OCI-LY1 (cell line): ENCODE measurements around the gene FBXL14.

Source experiments
- H2AFZ ChIP-seq: fragments of 200-600 bp; sonication (generic), shearing (Covaris generic); 2 replicates; pipeline ENCODE4 v1.6.0; 2014; ENCODE audit warnings: antibody characterized with exemption, mild to moderate bottlenecking, low read length
- H3F3A ChIP-seq: fragments of 200-600 bp; sonication (generic), shearing (Covaris generic); 2 replicates; pipeline ENCODE4 v1.6.0; 2014; ENCODE audit warnings: mild to moderate bottlenecking, antibody characterized with exemption, low read length, moderate library complexity; ENCODE audit not compliant: insufficient read depth
- H3K27ac ChIP-seq: fragments of 200-600 bp; sonication (generic); 2 replicates; pipeline ENCODE4 v1.5.1; 2014; ENCODE audit warnings: low read length, mixed run types, mild to moderate bottlenecking, low read depth; ENCODE audit not compliant: poor library complexity, severe bottlenecking
- H3K27me3 ChIP-seq: fragments of 200-600 bp; sonication (generic); 2 replicates; pipeline ENCODE4 v1.6.0; 2014; ENCODE audit warnings: antibody characterized with exemption, mild to moderate bottlenecking, low read length, moderate library complexity; ENCODE audit not compliant: insufficient read depth
- H3K36me3 ChIP-seq: fragments of 200-600 bp; sonication (generic); 2 replicates; pipeline ENCODE4 v1.6.1; 2014; ENCODE audit warnings: mild to moderate bottlenecking, antibody characterized with exemption, low read length, moderate library complexity, mixed read lengths; ENCODE audit not compliant: insufficient read depth
- H3K4me1 ChIP-seq: fragments of 200-600 bp; sonication (generic); 2 replicates; pipeline ENCODE4 v1.5.1; 2014; ENCODE audit warnings: mild to moderate bottlenecking, low read length, moderate library complexity; ENCODE audit not compliant: insufficient read depth, severe bottlenecking
- H3K4me2 ChIP-seq: fragments of 200-600 bp; sonication (generic), shearing (Covaris generic); 2 replicates; pipeline ENCODE4 v1.6.1; 2014; ENCODE audit warnings: low read length
- H3K4me3 ChIP-seq: fragments of 200-600 bp; sonication (generic); 2 replicates; pipeline ENCODE4 v1.5.1; 2014; ENCODE audit warnings: low read length, low read depth, mild to moderate bottlenecking, mixed read lengths; ENCODE audit not compliant: poor library complexity, severe bottlenecking
- H3K79me2 ChIP-seq: fragments of 200-600 bp; shearing (Covaris generic); 2 replicates; pipeline ENCODE4 v1.6.1; 2016; ENCODE audit warnings: mixed run types, low read length, mixed read lengths; ENCODE audit not compliant: insufficient read depth
- H3K9ac ChIP-seq: fragments of 200-600 bp; sonication (generic), shearing (Covaris generic); 2 replicates; pipeline ENCODE4 v1.6.1; 2014; ENCODE audit warnings: mild to moderate bottlenecking, low read length, mixed read lengths
- H3K9me2 ChIP-seq: fragments of 200-600 bp; sonication (generic), shearing (Covaris generic); 2 replicates; pipeline ENCODE4 v1.6.1; 2014; ENCODE audit warnings: low read depth, mild to moderate bottlenecking, low read length, mixed read lengths
- H3K9me3 ChIP-seq: fragments of 200-600 bp; shearing (Covaris generic); 2 replicates; pipeline ENCODE4 v1.6.1; 2014; ENCODE audit warnings: low read length, mixed read lengths
- H4K20me1 ChIP-seq: fragments of 200-600 bp; sonication (generic), shearing (Covaris generic); 2 replicates; pipeline ENCODE4 v1.6.0; 2016; ENCODE audit warnings: mild to moderate bottlenecking, low read length; ENCODE audit not compliant: insufficient read depth
- EZH2 ChIP-seq: fragments of 200-600 bp; sonication (generic), shearing (Covaris generic); IDR thresholded peaks from 2 replicates; pipeline ENCODE4 v1.8.0; 2017; ENCODE audit warnings: borderline replicate concordance, mixed run types, mild to moderate bottlenecking, antibody characterized with exemption, low read length, moderate library complexity, mixed read lengths
- TF ChIP-seq, protein P1 (sequence below): fragments of 200-600 bp; sonication (generic), shearing (Covaris generic); IDR thresholded peaks from 2 replicates; pipeline ENCODE4 v1.5.1; 2017; ENCODE audit warnings: mild to moderate bottlenecking, antibody characterized with exemption, low read length, moderate library complexity, mixed read lengths

Gene FBXL14

GRCh38 chr12:1580526-1580925 is 13.9 kb downstream of the FBXL14 start:
- Histone ChIP-seq H4K20me1 (no peaks in the 10 kb centered on the region), H3K4me3 (no peak overlapping the region), H3F3A (no peaks in the 10 kb centered on the region), H3K27me3 (no peaks in the 10 kb centered on the region), H3K4me1 (peaks cover 31% of the 10 kb centered on the region), H3K9me3 (no peaks in the 10 kb centered on the region), H2AFZ (no peak overlapping the region), H3K9ac (no peak overlapping the region), H3K4me2 (no peak overlapping the region), H3K36me3 (0 out of 2 replicates have a peak, but pooled peaks cover 1% of the 10 kb centered on the region), H3K79me2 (no peaks in the 10 kb centered on the region), H3K9me2 (no peaks in the 10 kb centered on the region), H3K27ac (no peak overlapping the region)
- TF ChIP-seq, protein P1, sequence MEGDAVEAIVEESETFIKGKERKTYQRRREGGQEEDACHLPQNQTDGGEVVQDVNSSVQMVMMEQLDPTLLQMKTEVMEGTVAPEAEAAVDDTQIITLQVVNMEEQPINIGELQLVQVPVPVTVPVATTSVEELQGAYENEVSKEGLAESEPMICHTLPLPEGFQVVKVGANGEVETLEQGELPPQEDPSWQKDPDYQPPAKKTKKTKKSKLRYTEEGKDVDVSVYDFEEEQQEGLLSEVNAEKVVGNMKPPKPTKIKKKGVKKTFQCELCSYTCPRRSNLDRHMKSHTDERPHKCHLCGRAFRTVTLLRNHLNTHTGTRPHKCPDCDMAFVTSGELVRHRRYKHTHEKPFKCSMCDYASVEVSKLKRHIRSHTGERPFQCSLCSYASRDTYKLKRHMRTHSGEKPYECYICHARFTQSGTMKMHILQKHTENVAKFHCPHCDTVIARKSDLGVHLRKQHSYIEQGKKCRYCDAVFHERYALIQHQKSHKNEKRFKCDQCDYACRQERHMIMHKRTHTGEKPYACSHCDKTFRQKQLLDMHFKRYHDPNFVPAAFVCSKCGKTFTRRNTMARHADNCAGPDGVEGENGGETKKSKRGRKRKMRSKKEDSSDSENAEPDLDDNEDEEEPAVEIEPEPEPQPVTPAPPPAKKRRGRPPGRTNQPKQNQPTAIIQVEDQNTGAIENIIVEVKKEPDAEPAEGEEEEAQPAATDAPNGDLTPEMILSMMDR: no peak
- no peak for TF ChIP-seq EZH2

- Histone ChIP-seq H3K9me3 (no peaks in the 10 kb centered on the region), H2AFZ (no peak overlapping the region), H3K4me3 (no peak overlapping the region), H3K36me3 (no peaks in the 10 kb centered on the region), H3K9me2 (no peaks in the 10 kb centered on the region), H3F3A (peaks cover 2% of the 10 kb centered on the region; the same call in 1 of the 2 replicates), H3K79me2 (no peaks in the 10 kb centered on the region), H3K4me1 (peaks cover 33% of the 10 kb centered on the region), H3K27me3 (no peaks in the 10 kb centered on the region), H3K9ac (no peak overlapping the region), H4K20me1 (no peaks in the 10 kb centered on the region), H3K4me2 (no peak overlapping the region), H3K27ac (no peak overlapping the region)
- TF ChIP-seq, protein P1: no peak
- TF ChIP-seq EZH2: no peak
Measured at GRCh38 chr12:1579651-1580435, 14.5 kb downstream of the FBXL14 start.

- H3K27me3 ChIP-seq: no peaks in the 10 kb centered on the region
- H3K9ac ChIP-seq: no peak overlapping the region
- TF ChIP-seq, protein P1: no peak
- no peak for TF ChIP-seq EZH2
- H3K4me2 ChIP-seq: no peak overlapping the region
- no peaks in the 10 kb centered on the region for H4K20me1 ChIP-seq
- H3K4me1 ChIP-seq: peaks cover 20% of the 10 kb centered on the region
- no peaks in the 10 kb centered on the region for H3K9me2 ChIP-seq
- H2AFZ ChIP-seq: no peak overlapping the region
- H3K36me3 ChIP-seq: no peaks in the 10 kb centered on the region
- peaks cover 5% of the 10 kb centered on the region; the same call in 1 of the 2 replicates for H3F3A ChIP-seq
- H3K9me3 ChIP-seq: no peaks in the 10 kb centered on the region
- H3K4me3 ChIP-seq: no peak overlapping the region
- H3K79me2 ChIP-seq: no peaks in the 10 kb centered on the region
- no peak overlapping the region for H3K27ac ChIP-seq
Measured at GRCh38 chr12:1576410-1577241, 17.8 kb downstream of the FBXL14 start.
